ENCODE measurements around the gene ST3GAL4.

Gene ST3GAL4

DNA sequence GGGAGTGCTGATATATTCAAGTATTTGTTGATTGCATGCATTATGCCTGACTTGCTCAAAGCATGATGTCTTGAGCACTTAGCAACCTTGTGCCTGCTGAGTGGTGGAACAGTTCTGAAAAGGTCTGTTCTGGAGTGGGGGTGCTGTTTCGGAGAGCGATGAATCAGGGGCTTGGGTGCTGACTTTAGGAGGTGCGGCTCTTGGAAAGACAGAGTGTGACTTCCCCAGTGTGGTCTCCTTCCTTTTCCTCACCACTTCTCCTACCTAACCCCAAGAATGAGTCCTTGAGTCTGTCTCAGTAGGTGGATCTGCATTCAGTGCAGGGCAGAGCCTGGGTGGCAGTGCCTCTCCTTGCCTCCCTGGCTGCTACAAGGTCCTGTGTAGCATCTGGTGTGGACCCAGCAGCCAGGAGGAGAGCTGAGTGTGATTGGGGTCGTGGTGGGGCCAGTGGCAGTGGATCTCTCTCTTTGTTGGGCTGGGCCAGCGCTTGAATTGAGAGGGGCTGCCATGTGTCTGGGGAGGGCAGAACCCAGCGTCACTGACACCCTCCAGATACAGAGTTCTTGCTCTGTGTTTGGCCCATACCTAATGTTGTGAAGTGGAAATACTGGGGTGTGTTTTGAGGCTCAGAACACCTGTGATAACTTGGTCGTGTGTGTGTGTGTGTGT, 35.9 kb downstream of the ST3GAL4 start:
- peak in 1 of 2 donors; percentile 8 for DNase-seq

- DNase-seq: peak; percentile 5 to 34
Observed at GRCh38 chr11:126391970-126392632, 36.6 kb downstream of the ST3GAL4 start.

GRCh38 chr11:126392633-126393013, 37.1 kb downstream of the ST3GAL4 start:
- peak in 1 of 2 donors; percentile 6 for DNase-seq

DNA sequence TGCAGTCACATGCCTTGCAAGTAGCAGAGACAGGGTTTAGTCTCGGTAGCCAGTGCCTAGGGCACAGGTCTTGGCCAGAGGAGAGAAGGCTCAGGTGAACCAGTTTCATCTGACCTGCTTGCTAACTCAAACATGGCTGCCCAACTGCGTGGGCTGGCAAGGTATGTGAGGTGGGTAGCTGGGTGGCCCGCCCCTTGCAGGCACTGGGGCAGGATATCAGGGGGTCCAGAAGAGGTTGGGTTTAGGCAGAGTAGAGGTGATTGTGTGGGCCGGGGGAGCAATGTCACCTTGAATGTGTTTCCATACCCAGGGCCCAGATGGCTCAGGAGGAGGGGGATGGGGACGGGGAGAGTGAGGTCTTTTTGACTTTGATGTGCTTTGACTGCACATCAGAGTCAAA, 37.7 kb downstream of the ST3GAL4 start:
- DNase-seq: peak in 1 of 2 donors; percentile 4

DNA sequence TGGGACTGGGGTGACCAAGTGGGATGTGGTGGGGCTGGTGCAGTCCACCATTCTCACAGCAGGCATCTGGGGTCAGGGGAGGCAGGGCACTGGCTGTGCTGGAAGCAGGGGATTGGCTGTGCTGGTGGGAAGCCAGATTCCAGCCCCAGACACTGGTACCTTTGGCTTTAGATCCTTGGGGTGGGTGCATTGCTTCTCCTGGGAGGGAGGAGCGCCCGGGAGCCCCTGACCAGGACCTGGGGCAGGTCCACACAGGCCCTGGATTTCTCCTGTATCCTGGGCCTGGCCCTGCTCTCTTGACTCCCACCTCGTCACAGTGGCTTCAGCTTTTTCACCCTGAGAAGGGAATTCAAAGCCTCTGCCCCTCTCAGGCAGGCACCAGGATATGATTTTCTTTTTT, 38.5 kb downstream of the ST3GAL4 start:
- DNase-seq: no peak

GRCh38 chr11:126394634-126395072, 39.2 kb downstream of the ST3GAL4 start:
- DNase-seq: peak in 1 of 2 donors; percentile 3

DNA sequence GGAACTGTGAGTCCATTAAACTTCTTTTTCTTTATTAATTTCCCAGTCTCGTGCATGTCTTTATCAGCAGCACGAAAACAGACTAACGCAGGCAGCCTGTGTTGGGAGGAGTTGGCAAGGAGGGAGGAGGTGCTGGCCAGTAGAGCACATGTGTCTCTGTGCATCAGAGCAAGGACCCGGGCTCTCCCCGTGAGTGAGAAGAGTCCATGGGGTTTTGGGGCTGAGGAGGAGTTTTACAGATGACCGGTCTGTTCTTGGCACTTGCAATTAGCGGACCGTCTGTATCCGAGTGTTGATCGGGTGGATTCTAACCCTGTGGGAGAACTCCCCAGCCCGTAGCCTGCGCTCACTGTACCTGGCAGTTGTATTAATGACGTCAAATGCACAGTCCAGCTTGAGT, 40.3 kb downstream of the ST3GAL4 start:
- peak in 1 of 2 donors; percentile 1 for DNase-seq

- DNase-seq: peak in 1 of 2 donors; percentile 6
Observed at GRCh38 chr11:126396266-126396665, 40.8 kb downstream of the ST3GAL4 start.

- peak in 1 of 2 donors; percentile 1 for DNase-seq
Observed at GRCh38 chr11:126396965-126397364, 41.5 kb downstream of the ST3GAL4 start.

GRCh38 chr11:126398296-126398695, 42.8 kb downstream of the ST3GAL4 start:
- peak in 1 of 2 donors; percentile 4 for DNase-seq

- no peak for DNase-seq
Observed at GRCh38 chr11:126398721-126399120, 43.2 kb downstream of the ST3GAL4 start.

- no peak for DNase-seq
Observed at GRCh38 chr11:126400019-126400418, 44.5 kb downstream of the ST3GAL4 start.

GRCh38 chr11:126400479-126400878, 45.0 kb downstream of the ST3GAL4 start:
- no peak for DNase-seq

GRCh38 chr11:126403022-126403581, 47.6 kb downstream of the ST3GAL4 start:
- no peak for DNase-seq

DNA sequence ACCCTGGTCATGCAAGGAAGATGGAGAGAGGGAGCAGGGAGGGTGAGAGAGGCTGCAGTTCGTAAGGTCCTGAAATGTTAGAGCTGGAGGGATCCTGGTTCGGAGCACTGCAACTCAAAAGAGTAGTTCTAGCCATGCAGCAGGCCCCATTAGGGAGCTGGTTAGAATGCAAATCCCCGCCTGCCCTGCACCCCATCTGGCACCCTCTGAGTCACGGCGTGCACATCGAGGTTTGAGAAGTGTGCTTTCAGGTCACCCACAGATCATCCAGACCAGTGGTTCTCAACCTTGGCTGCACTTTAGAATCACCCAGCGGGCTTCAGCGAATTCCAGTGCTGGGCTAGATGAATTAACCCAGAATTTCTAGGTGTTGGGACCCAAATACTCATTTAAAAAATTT, 48.2 kb downstream of the ST3GAL4 start:
- no peak for DNase-seq

- DNase-seq: no peak
Observed at GRCh38 chr11:126404367-126404766, 48.9 kb downstream of the ST3GAL4 start.

GRCh38 chr11:126405374-126405773, 49.9 kb downstream of the ST3GAL4 start:
- no peak for DNase-seq

DNA sequence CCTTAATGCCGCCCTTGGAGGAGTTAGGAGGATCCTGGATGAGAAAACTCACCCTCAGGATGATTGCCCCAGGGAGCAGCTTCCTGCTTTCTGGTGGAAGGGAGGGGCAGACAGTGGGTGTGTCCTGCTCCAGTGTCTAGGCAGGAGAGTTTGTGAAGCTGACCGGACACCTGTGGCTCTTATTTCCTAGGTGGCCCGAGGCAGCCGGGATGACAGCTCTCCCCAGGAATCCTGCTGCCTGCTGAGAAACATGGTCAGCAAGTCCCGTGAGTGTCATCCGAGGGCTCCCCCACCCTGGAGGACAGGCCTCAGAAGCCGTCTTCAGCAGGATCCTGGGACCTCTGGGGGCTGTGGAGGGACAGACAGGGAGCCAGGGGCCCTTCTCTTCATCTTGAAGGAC, 50.4 kb downstream of the ST3GAL4 start:
- DNase-seq: no peak

- no peak for DNase-seq
Observed at GRCh38 chr11:126406368-126406767, 50.9 kb downstream of the ST3GAL4 start.

DNA sequence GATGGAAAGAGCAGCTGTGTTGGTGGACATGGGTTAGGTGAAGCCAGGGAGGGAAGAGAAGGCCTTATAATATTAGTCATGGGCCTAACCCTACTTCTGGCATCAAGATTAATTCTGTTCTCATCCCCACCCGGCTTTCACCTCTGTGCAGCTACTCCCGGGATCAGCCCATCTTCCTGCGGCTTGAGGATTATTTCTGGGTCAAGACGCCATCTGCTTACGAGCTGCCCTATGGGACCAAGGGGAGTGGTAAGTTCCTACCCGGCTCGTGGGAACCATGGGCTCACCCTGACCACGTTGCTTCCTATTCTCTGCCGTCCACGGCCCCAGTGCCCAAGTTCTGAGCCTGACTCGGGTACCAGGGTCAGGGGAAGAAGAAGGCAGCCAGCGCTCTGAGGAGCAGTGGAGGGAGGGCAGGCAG, 51.6 kb downstream of the ST3GAL4 start:
- DNase-seq: no peak

- no peak for DNase-seq
Observed at GRCh38 chr11:126407682-126408288, 52.3 kb downstream of the ST3GAL4 start.

DNA sequence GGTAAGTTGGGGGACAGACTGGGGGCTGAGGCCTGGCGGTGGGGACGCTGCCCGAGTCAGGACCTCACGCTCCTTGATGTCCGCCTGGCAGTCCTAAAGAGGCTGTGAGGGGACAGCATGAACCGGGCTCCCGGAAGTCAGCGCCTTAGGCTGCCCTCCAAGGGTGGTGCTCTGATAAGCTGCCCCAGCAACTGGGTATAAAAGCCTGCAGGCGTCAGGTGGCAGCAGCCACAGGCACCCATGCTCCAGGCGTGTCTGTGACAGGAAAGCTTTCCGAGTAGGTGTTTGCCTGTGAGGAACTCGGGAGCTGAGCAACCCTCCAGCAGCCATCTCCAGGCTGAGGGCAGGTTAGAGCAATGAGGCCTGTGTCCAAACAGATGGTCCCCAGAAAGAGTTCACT, 53.0 kb downstream of the ST3GAL4 start:
- DNase-seq: no peak

- DNase-seq: no peak
Observed at GRCh38 chr11:126408901-126409619, 53.6 kb downstream of the ST3GAL4 start.
